ENCODE data around the gene MYO3B.

Gene MYO3B

GRCh38 chr2:170161516-170162270 is 16.3 kb upstream of the MYO3B start:
- DNase-seq: no peak

GRCh38 chr2:170162271-170162632 is 15.7 kb upstream of the MYO3B start:
- DNase-seq: no peak

GRCh38 chr2:170163411-170164065 is 14.4 kb upstream of the MYO3B start:
- DNase-seq: no peak

GRCh38 chr2:170165129-170165528 is 12.8 kb upstream of the MYO3B start:
- no peak for DNase-seq

- DNase-seq: no peak
Measured at GRCh38 chr2:170166735-170167134, 11.2 kb upstream of the MYO3B start.

GRCh38 chr2:170170281-170171040 is 7.5 kb upstream of the MYO3B start:
- DNase-seq: no peak

GRCh38 chr2:170176212-170176611 is 1.7 kb upstream of the MYO3B start:
- DNase-seq: no peak

- no peak for DNase-seq
Measured at GRCh38 chr2:170180031-170180566, 2.2 kb downstream of the MYO3B start.

GRCh38 chr2:170181602-170182001 is 3.7 kb downstream of the MYO3B start:
- no peak for DNase-seq

GRCh38 chr2:170185319-170185718 is 7.4 kb downstream of the MYO3B start:
- no peak for DNase-seq

- DNase-seq: no peak
Measured at GRCh38 chr2:170189757-170190156, 11.8 kb downstream of the MYO3B start.

- no peak for DNase-seq
Measured at GRCh38 chr2:170190172-170190571, 12.2 kb downstream of the MYO3B start.

GRCh38 chr2:170191166-170191866 is 13.4 kb downstream of the MYO3B start:
- no peak for DNase-seq

- no peak for DNase-seq
Measured at GRCh38 chr2:170196963-170197362, 19.0 kb downstream of the MYO3B start.

- DNase-seq: no peak
Measured at GRCh38 chr2:170201275-170201674, 23.3 kb downstream of the MYO3B start.

GRCh38 chr2:170201734-170202393 is 23.9 kb downstream of the MYO3B start:
- DNase-seq: no peak

GRCh38 chr2:170202437-170202836 is 24.5 kb downstream of the MYO3B start:
- DNase-seq: no peak

GRCh38 chr2:170204298-170204951 is 26.5 kb downstream of the MYO3B start:
- DNase-seq: no peak

- DNase-seq: no peak
Measured at GRCh38 chr2:170206246-170206645, 28.3 kb downstream of the MYO3B start.

- no peak for DNase-seq
Measured at GRCh38 chr2:170206805-170207407, 29.0 kb downstream of the MYO3B start.

- no peak for DNase-seq
Measured at GRCh38 chr2:170207901-170208300, 30.0 kb downstream of the MYO3B start.
